K562 (cell line): ENCODE data around the gene SLC35A2. TPM values are rescaled to one million over a fixed set of nuclear protein-coding genes. Genes with fewer than 3 reads are reported as not detected.
A peak's percentile ranks its signal among the peaks of the same experiment; 100 is the strongest.

ENCODE experiments used
- ATAC-seq: fragments of 200-7000 bp; cut with Tn5 transposase; 3 replicates; pipeline ENCODE4 v1.9.1; 2020; ENCODE audit warnings: moderate library complexity
- BruUV-seq: library from RNA; stranded (reverse); fragments of 400-500 nt; replicated peaks from 2 replicates; lab custom pipeline; 2021; lab: Mats Ljungman, UMichigan
- CTCF ChIA-PET: fragments of 300-600 bp; formaldehyde crosslinking; extraction: SDS; loops from one replicate; lab custom pipeline; 2021; ENCODE audit warnings: low intra/inter-chr PET ratio; lab: Yijun Ruan, JAX
- POLR2A ChIA-PET: fragments of 300-600, 350-650 bp; sonication (Branson Sonifier 250); formaldehyde crosslinking; extraction: SDS; loops from one replicate; lab custom pipeline; 2021; ENCODE audit warnings: antibody characterized with exemption, inconsistent platforms; lab: Yijun Ruan, JAX
- DNase-seq, 4 experiments: peaks; one replicate each; pipeline versions ENCODE4 v3.0.0 to v3.0.0-alpha.2; 2011 to 2018; ENCODE audit warnings: low spot score in 3 of 4, mixed read lengths in 3 of 4; ENCODE audit errors: extremely low read depth in 1 of 4
- FAIRE-seq: peaks from 2 replicates; lab custom pipeline; 2011; peaks lifted over from hg19 to GRCh38; lab: Jason Lieb, UNC
- H2AFZ ChIP-seq: 2 replicates; pipeline ENCODE4 v1.6.0; 2011; ENCODE audit warnings: low read depth, low read length, control low read depth, inconsistent platforms
- H3K27ac ChIP-seq: fragments of 200-600 bp; 3 replicates; pipeline ENCODE4 v1.8.0; 2011; ENCODE audit warnings: low read depth, mild to moderate bottlenecking, control low read depth, inconsistent platforms, low read length, moderate library complexity, mixed read lengths; ENCODE audit errors: extremely low read depth
- H3K27me3 ChIP-seq, 2 experiments: fragments of 300-600 bp in 1 of 2; 2 replicates in 1 of 2; 3 replicates in 1 of 2; pipeline versions ENCODE4 v1.6.0 to v1.8.0; 2011; ENCODE audit warnings: inconsistent platforms in 2 of 2, low read length in 2 of 2, mild to moderate bottlenecking in 1 of 2, mixed read lengths in 1 of 2, moderate library complexity in 1 of 2; ENCODE audit not compliant: control insufficient read depth in 2 of 2, insufficient read depth in 2 of 2
- H3K36me3 ChIP-seq: fragments of 300-600 bp; 3 replicates; pipeline ENCODE4 v1.8.0; 2011; ENCODE audit warnings: mild to moderate bottlenecking, low read length, inconsistent platforms; ENCODE audit not compliant: control insufficient read depth, insufficient read depth
- H3K4me1 ChIP-seq, 2 experiments: fragments of 200-600 bp in 1 of 2; replicated peaks in 1 of 2; 2 replicates in 1 of 2; 3 replicates in 1 of 2; pipeline versions ENCODE4 v1.5.1 to v1.8.0; 2011; ENCODE audit warnings: inconsistent platforms in 2 of 2, low read length in 2 of 2, mild to moderate bottlenecking in 1 of 2, mixed read lengths in 1 of 2, moderate library complexity in 1 of 2; ENCODE audit not compliant: control insufficient read depth in 2 of 2, insufficient read depth in 2 of 2
- H3K4me2 ChIP-seq: 2 replicates; pipeline ENCODE4 v1.6.1; 2011; ENCODE audit warnings: low read length, control low read depth, inconsistent platforms, mixed read lengths; ENCODE audit not compliant: insufficient read depth
- H3K4me3 ChIP-seq: fragments of 200-600 bp; sonication (generic), shearing (Covaris generic); 2 replicates; pipeline ENCODE4 v1.5.1; 2016; ENCODE audit warnings: control low read depth, inconsistent platforms
- H3K79me2 ChIP-seq: fragments of 200-600 bp; 3 replicates; pipeline ENCODE4 v1.8.0; 2011; ENCODE audit warnings: low read length, inconsistent platforms; ENCODE audit not compliant: control insufficient read depth, insufficient read depth
- H3K9ac ChIP-seq, 2 experiments: 2 replicates each; pipeline versions ENCODE4 v1.6.0 to v1.6.1; 2011; ENCODE audit warnings: low read depth in 2 of 2, low read length in 2 of 2, control low read depth in 1 of 2, inconsistent platforms in 1 of 2, mild to moderate bottlenecking in 1 of 2, mixed read lengths in 1 of 2; ENCODE audit not compliant: insufficient read depth in 1 of 2
- H3K9me1 ChIP-seq: one replicate; pipeline ENCODE4 v1.6.0; 2011; ENCODE audit warnings: inconsistent platforms, mild to moderate bottlenecking, low read length, moderate library complexity; ENCODE audit not compliant: control insufficient read depth, insufficient read depth
- H3K9me3 ChIP-seq: replicated peaks from 2 replicates; pipeline ENCODE4 v1.5.1; 2011; ENCODE audit warnings: low read depth, low read length, inconsistent platforms; ENCODE audit not compliant: control insufficient read depth, insufficient read depth
- H4K20me1 ChIP-seq: replicated peaks from 2 replicates; pipeline ENCODE4 v1.6.1; 2011; ENCODE audit warnings: low read length, inconsistent platforms, mixed read lengths; ENCODE audit not compliant: control insufficient read depth, insufficient read depth
- BRD4 ChIP-seq: fragments of 200-600 bp; sonication (generic); IDR thresholded peaks from 2 replicates; pipeline ENCODE4 v1.6.1; 2017; ENCODE audit warnings: inconsistent platforms
- NFRKB ChIP-seq: fragments of 450-650 bp; IDR thresholded peaks from 2 replicates; pipeline ENCODE4 v1.6.1; 2016; ENCODE audit warnings: low read depth
- WGBS: fragments of 100-300 bp; shearing (Covaris generic); methylation state at CpG from one replicate; pipeline ENCODE4 v1.1.6; 2016; ENCODE audit warnings: low coverage, mixed read lengths; ENCODE audit not compliant: insufficient coverage; ENCODE audit errors: missing lambda C conversion rate; 5-methylcytosine and 5-hydroxymethylcytosine counted together
- in situ Hi-C: fragments of 300-500 bp; cut with MboI; formaldehyde crosslinking; loops from 4 replicates; pipeline ENCODE4 v1.15.0; 2018; ENCODE audit warnings: inconsistent platforms, mixed read lengths
- intact Hi-C: fragments of 100-400 bp; cut with micrococcal nuclease; formaldehyde crosslinking; loops from 2 replicates; pipeline ENCODE4 v1.14.2; 2022
- polyA plus RNA-seq, 8 experiments: library from polyadenylated mRNA; depleted of rRNA in 4 of 8; stranded (reverse) in 5 of 8; unstranded in 3 of 8; fragments of >200 nt; fragmentation: Nextera tagmentation in 2 of 8; fragmentation: Illumina TruSeq in 1 of 8; extraction: Ambion mirVana in 2 of 8; extraction: Trizol in 1 of 8; gene quantifications; 2 replicates each; pipeline versions ENCODE4 v1.2.1 to v1.2.3, GENCODE V29; 2011 to 2014; ENCODE audit warnings: inconsistent platforms in 1 of 8, missing spikeins in 1 of 8
- total RNA-seq, 7 experiments: library from RNA; depleted of rRNA in 6 of 7; stranded (reverse); fragments of >200 nt in 6 of 7; fragmentation: Illumina TruSeq in 2 of 7; extraction: Trizol in 2 of 7; gene quantifications; 2 replicates each; pipeline versions ENCODE4 v1.2.1 to v1.2.3, GENCODE V29; 2011 to 2021; ENCODE audit warnings: low replicate concordance in 1 of 7
- TF ChIP-seq, protein P1 (sequence below): sonication (generic); formaldehyde crosslinking; IDR thresholded peaks from 2 replicates; pipeline ENCODE4 v1.8.0; 2023; ENCODE audit warnings: mild to moderate bottlenecking, missing genetic modification reagents

The SLC35A2 gene
- total and polyA plus RNA-seq, 9 of the 15 experiments (the other 6 are each of a cell fraction or from before 2014, with no cell fraction given): 3.3 to 38.9 (median 20.0) TPM

DNA sequence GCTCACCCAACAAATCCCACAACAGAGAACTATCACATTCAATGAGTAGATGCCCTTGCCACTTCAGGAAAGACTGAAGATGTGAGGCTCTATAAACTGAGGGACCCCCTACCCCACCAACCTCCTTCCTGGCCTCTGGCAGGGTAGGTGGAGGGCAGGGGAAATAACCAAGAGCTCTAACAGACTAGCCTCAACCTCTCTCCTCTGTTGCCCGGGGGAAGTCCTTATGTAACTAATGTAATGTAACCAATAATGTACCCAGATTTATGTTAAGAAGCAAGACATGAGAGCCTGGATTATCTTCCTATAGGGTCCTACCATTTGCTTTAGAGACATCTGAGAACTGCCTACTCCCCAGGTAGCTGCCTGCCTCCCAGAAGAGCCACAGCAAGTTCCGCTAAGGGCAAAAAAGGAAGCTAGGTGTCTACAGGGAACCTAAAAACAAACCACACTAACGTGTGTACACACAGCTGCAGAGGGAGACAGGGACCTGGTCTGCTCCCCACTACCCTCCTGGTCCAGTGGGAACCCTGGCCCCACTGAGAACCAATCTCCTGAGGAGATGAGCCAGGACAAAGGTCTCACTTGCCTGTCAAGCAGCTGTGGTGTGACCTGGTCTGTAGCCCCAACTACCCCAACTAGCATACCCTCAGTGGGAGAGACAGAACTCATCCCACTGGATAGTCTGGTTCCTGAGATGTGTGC lies 28.2 kb upstream of the SLC35A2 start:
- no TSS peak for BruUV-seq
- no peaks in the 10 kb centered on the region for H3K27me3 ChIP-seq
- H2AFZ ChIP-seq: no peak overlapping the region
- no peaks in the 10 kb centered on the region for H3K9me3 ChIP-seq
- H4K20me1 ChIP-seq: no peaks in the 10 kb centered on the region
- peaks cover 96% of the 10 kb centered on the region for H3K79me2 ChIP-seq
- WGBS: 46% methylated on average over 3 of the region's 3 CpGs
- ATAC-seq (no peak), DNase-seq (no peak), FAIRE-seq (no peak)
- no peaks in the 10 kb centered on the region for H3K9me1 ChIP-seq
- ChIA-PET POLR2A (interaction anchor here (0.6 to 1.2 kb wide), 4 partner anchors 18 to 173 kb away, joined by 3 to 11 read pairs (median 3); partner anchors contain the start of genes OTUD5, PQBP1 and TIMM17B), CTCF (no interaction called here)
- in situ Hi-C loops (no loop called here), intact Hi-C loops (loop anchor here (5.0 kb wide), 1 partner anchor 137 kb away; the partner anchor contains the start of gene HDAC6)
- H3K4me3 ChIP-seq: no peak overlapping the region
- peak overlapping the region; percentile 91 for H3K27ac ChIP-seq
- peaks cover 65 to 84% of the 10 kb centered on the region in 2 experiments for H3K4me1 ChIP-seq
- peak overlapping the region; percentile 30 for H3K4me2 ChIP-seq
- peaks cover 67% of the 10 kb centered on the region for H3K36me3 ChIP-seq
- TF ChIP-seq, protein P1, sequence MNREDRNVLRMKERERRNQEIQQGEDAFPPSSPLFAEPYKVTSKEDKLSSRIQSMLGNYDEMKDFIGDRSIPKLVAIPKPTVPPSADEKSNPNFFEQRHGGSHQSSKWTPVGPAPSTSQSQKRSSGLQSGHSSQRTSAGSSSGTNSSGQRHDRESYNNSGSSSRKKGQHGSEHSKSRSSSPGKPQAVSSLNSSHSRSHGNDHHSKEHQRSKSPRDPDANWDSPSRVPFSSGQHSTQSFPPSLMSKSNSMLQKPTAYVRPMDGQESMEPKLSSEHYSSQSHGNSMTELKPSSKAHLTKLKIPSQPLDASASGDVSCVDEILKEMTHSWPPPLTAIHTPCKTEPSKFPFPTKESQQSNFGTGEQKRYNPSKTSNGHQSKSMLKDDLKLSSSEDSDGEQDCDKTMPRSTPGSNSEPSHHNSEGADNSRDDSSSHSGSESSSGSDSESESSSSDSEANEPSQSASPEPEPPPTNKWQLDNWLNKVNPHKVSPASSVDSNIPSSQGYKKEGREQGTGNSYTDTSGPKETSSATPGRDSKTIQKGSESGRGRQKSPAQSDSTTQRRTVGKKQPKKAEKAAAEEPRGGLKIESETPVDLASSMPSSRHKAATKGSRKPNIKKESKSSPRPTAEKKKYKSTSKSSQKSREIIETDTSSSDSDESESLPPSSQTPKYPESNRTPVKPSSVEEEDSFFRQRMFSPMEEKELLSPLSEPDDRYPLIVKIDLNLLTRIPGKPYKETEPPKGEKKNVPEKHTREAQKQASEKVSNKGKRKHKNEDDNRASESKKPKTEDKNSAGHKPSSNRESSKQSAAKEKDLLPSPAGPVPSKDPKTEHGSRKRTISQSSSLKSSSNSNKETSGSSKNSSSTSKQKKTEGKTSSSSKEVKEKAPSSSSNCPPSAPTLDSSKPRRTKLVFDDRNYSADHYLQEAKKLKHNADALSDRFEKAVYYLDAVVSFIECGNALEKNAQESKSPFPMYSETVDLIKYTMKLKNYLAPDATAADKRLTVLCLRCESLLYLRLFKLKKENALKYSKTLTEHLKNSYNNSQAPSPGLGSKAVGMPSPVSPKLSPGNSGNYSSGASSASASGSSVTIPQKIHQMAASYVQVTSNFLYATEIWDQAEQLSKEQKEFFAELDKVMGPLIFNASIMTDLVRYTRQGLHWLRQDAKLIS (CRISPR knock-in tag): 0 out of 2 replicates have a peak, but pooled peaks have one; percentile 24
- no peak for TF ChIP-seq BRD4
- TF ChIP-seq NFRKB: 0 out of 2 replicates have a peak, but pooled peaks have one; percentile 28
- H3K9ac ChIP-seq: peak overlapping the region; percentile 60 to 65; a peak in 3 of 4 replicates
